WI38 (cell line): ENCODE results near the gene IER3IP1.

ENCODE experiments used
- H3K4me3 ChIP-seq: 2 replicates; pipeline ENCODE4 v1.5.1; 2011; ENCODE audit warnings: low read depth, mild to moderate bottlenecking, control low read depth, low read length
- CTCF ChIP-seq: IDR thresholded peaks from 2 replicates; pipeline ENCODE4 v1.5.1; 2012; ENCODE audit warnings: low read depth, mild to moderate bottlenecking, control low read depth, low read length

Gene IER3IP1

GRCh38 chr18:47108998-47109405 is 67.2 kb downstream of the IER3IP1 start:
- no peak overlapping the region for H3K4me3 ChIP-seq
- TF ChIP-seq CTCF = no peak

GRCh38 chr18:47108373-47108772 is 67.8 kb downstream of the IER3IP1 start:
- no peak overlapping the region for H3K4me3 ChIP-seq
- no peak for TF ChIP-seq CTCF
